ENCODE measurements around the gene ATG14.

ATG14 gene

GRCh38 chr14:55404173-55404854 lies 7.3 kb downstream of the ATG14 start:
- CTCF ChIA-PET, result interaction anchor here (0.7 to 1.6 kb wide), 3 partner anchors 12 to 18 kb away, joined by 3 to 7 read pairs (median 4); no protein-coding TSS in a partner anchor
- Histone ChIP-seq H3K4me3 (ENCODE audit: low read depth, low read length) (no peak overlapping the region), H3K9me3 (ENCODE audit: control insufficient read depth, insufficient read depth, low read depth, low read length) (no peaks in the 10 kb centered on the region), H3K36me3 (ENCODE audit: control insufficient read depth in 2 of 2, insufficient read depth in 1 of 2, low read length in 2 of 2) (no peaks in the 10 kb centered on the region), H3K4me1 (ENCODE audit: control insufficient read depth, insufficient read depth, low read length) (no peaks in the 10 kb centered on the region), H3K27ac (ENCODE audit: extremely low read depth, low read depth, low read length) (no peak overlapping the region)
- TF ChIP-seq SCRT1 (tag by site-specific recombination; IDR thresholded peaks at IDR 0.05; ENCODE audit: borderline replicate concordance) (0 out of 2 replicates have a peak, but pooled peaks have one; percentile 12), ZNF214 (tag by site-specific recombination; IDR thresholded peaks at IDR 0.05; ENCODE audit: borderline replicate concordance) (no peak), ZNF658 (tag by site-specific recombination; IDR thresholded peaks at IDR 0.05) (no peak), SCRT2 (tag by site-specific recombination; IDR thresholded peaks at IDR 0.05) (peak; percentile 55; the same call in 1 of the 2 replicates)
- POLR2A ChIA-PET, result no interaction called here

- H3K27ac ChIP-seq (ENCODE audit: extremely low read depth, low read depth, low read length), result no peak overlapping the region
- H3K4me1 ChIP-seq (ENCODE audit: control insufficient read depth, insufficient read depth, low read length), result peaks cover 5% of the 10 kb centered on the region; the same call in 1 of the 2 replicates
- no peaks in the 10 kb centered on the region for H3K36me3 ChIP-seq (ENCODE audit: control insufficient read depth in 2 of 2, insufficient read depth in 1 of 2, low read length in 2 of 2)
- ChIA-PET CTCF (no interaction called here), POLR2A (no interaction called here)
- no peak overlapping the region for H3K4me3 ChIP-seq (ENCODE audit: low read depth, low read length)
- TF ChIP-seq PBX3 (CRISPR knock-in tag; IDR thresholded peaks at IDR 0.05), result no peak
- H3K9me3 ChIP-seq (ENCODE audit: control insufficient read depth, insufficient read depth, low read depth, low read length), result no peaks in the 10 kb centered on the region
These were observed 9.9 kb downstream of the ATG14 start for GRCh38 chr14:55401751-55402150.

- ChIA-PET CTCF (no interaction called here), POLR2A (no interaction called here)
- H3K4me1 ChIP-seq (ENCODE audit: control insufficient read depth, insufficient read depth, low read length), result peaks cover 5% of the 10 kb centered on the region; the same call in 1 of the 2 replicates
- H3K9me3 ChIP-seq (ENCODE audit: control insufficient read depth, insufficient read depth, low read depth, low read length), result no peaks in the 10 kb centered on the region
- no peak overlapping the region for H3K27ac ChIP-seq (ENCODE audit: extremely low read depth, low read depth, low read length)
- no peak overlapping the region for H3K4me3 ChIP-seq (ENCODE audit: low read depth, low read length)
- no peaks in the 10 kb centered on the region for H3K36me3 ChIP-seq (ENCODE audit: control insufficient read depth in 2 of 2, insufficient read depth in 1 of 2, low read length in 2 of 2)
- TF ChIP-seq ZNF837 (tag by site-specific recombination; IDR thresholded peaks at IDR 0.05) (no peak), ZSCAN4 (tag by site-specific recombination; IDR thresholded peaks at IDR 0.05) (no peak), ZBTB7A (tag by site-specific recombination; IDR thresholded peaks at IDR 0.05; ENCODE audit: low read depth) (no peak), ZNF26 (tag by site-specific recombination; IDR thresholded peaks at IDR 0.05) (no peak), ZNF146 (tag by site-specific recombination; IDR thresholded peaks at IDR 0.05) (no peak), ZIC2 (tag by site-specific recombination; IDR thresholded peaks at IDR 0.05) (no peak), ZNF324 (tag by site-specific recombination; IDR thresholded peaks at IDR 0.05) (no peak), ZNF398 (tag by site-specific recombination; IDR thresholded peaks at IDR 0.05) (no peak), ZNF214 (tag by site-specific recombination; IDR thresholded peaks at IDR 0.05; ENCODE audit: borderline replicate concordance) (no peak), HOXD13 (CRISPR knock-in tag; IDR thresholded peaks at IDR 0.05; ENCODE audit: borderline replicate concordance) (no peak), SP3 (tag by site-specific recombination; IDR thresholded peaks at IDR 0.05) (no peak)
These were observed 11.8 kb downstream of the ATG14 start for GRCh38 chr14:55399852-55400251.
